GM12892 (cell line): Measurements from ENCODE around the gene TENM3.

ENCODE experiments used
- POLR2A ChIP-seq: IDR thresholded peaks from 2 replicates; pipeline ENCODE4 v1.6.1; 2011; ENCODE audit warnings: low read depth, low read length, control low read depth
- POLR2AphosphoS5 ChIP-seq: IDR thresholded peaks from 2 replicates; pipeline ENCODE4 v1.6.1; 2011; ENCODE audit warnings: low read depth, low read length, control low read depth

DNA sequence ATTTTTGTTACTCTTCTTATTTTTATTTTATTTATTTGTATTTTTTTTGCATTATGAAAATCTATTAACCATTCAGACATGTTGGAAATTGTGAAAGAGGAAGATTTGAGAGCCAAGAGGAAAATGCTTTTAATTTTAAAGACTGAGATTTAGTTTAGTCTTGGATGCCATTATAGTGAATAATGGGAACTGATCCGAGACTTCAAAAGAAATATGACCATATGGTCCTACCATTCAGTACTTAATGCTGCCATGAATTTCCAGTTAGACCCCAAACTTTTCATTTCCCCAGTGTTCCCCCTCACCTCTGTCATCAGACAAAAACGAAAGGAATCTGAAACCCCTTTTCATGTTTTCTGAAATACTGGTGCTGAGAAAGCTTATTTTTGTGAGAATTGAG, 95.5 kb downstream of the TENM3 start:
- no peak for TF ChIP-seq POLR2A
- TF ChIP-seq POLR2AphosphoS5: no peak
